HFF-Myc (cell line): Measurements from ENCODE around the gene ACP4.

Experiments
- DNase-seq: peaks from one replicate; pipeline ENCODE4 v3.0.0-alpha.2; 2011; ENCODE audit warnings: low read depth; ENCODE audit errors: extremely low read depth
- H3K4me3 ChIP-seq: replicated peaks from 2 replicates; pipeline ENCODE4 v1.5.1; 2011; ENCODE audit warnings: low read depth, mild to moderate bottlenecking, control low read depth, low read length
- TF ChIP-seq, protein P1 (sequence below): IDR thresholded peaks from 2 replicates; pipeline ENCODE4 v1.5.1; 2012; ENCODE audit warnings: mild to moderate bottlenecking, low read depth, low read length, control low read depth; ENCODE audit errors: missing control alignments

ACP4 gene

GRCh38 chr19:50821622-50822021 lies 31.4 kb downstream of the ACP4 start:
- no peak for DNase-seq
- no peak overlapping the region for H3K4me3 ChIP-seq
- TF ChIP-seq, protein P1, sequence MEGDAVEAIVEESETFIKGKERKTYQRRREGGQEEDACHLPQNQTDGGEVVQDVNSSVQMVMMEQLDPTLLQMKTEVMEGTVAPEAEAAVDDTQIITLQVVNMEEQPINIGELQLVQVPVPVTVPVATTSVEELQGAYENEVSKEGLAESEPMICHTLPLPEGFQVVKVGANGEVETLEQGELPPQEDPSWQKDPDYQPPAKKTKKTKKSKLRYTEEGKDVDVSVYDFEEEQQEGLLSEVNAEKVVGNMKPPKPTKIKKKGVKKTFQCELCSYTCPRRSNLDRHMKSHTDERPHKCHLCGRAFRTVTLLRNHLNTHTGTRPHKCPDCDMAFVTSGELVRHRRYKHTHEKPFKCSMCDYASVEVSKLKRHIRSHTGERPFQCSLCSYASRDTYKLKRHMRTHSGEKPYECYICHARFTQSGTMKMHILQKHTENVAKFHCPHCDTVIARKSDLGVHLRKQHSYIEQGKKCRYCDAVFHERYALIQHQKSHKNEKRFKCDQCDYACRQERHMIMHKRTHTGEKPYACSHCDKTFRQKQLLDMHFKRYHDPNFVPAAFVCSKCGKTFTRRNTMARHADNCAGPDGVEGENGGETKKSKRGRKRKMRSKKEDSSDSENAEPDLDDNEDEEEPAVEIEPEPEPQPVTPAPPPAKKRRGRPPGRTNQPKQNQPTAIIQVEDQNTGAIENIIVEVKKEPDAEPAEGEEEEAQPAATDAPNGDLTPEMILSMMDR = no peak

DNA sequence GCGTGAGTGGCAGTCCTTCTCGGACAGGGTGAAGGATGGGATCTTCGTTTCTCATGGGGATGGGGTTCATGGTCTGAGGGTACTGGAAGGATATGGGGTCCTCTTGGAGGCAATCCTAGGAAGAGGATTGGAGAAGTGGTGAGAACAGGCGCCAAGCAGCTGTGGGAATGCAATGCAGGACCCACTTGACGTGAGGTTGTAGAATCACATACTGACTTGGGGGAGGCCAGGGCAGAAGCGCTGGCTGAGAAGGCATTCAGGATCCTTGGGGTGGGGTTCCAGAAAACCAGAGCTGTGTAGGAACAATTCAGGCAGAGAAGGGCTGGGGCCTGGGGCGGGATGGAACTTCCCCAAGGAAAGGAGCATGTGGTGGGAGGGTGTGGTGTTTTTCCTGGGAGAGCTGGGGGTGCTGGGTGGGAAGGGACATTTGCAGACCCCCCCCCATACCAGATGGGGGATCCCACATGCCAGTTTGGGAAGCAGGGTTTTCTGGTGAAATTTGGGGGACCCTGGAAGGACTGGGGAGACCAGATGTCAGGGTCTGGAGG lies 32.5 kb downstream of the ACP4 start:
- no peak overlapping the region for H3K4me3 ChIP-seq
- TF ChIP-seq, protein P1 = no peak
- no peak for DNase-seq

GRCh38 chr19:50823389-50824042 lies 33.3 kb downstream of the ACP4 start, which contains the start of gene KLK1:
KLK1 (minus strand) TSS chr19:50823787; CDS start chr19:50823748, 39 bp downstream.
- no peak for DNase-seq
- no peak within 1 kb of the TSS for H3K4me3 ChIP-seq
- TF ChIP-seq, protein P1 = no peak

GRCh38 chr19:50826492-50827240 lies 36.5 kb downstream of the ACP4 start:
- TF ChIP-seq, protein P1 = no peak
- no peak for DNase-seq
- no peak overlapping the region for H3K4me3 ChIP-seq

- DNase-seq = no peak
- TF ChIP-seq, protein P1 = no peak
- no peak overlapping the region for H3K4me3 ChIP-seq
These were observed 37.3 kb downstream of the ACP4 start for GRCh38 chr19:50827476-50827875.

DNA sequence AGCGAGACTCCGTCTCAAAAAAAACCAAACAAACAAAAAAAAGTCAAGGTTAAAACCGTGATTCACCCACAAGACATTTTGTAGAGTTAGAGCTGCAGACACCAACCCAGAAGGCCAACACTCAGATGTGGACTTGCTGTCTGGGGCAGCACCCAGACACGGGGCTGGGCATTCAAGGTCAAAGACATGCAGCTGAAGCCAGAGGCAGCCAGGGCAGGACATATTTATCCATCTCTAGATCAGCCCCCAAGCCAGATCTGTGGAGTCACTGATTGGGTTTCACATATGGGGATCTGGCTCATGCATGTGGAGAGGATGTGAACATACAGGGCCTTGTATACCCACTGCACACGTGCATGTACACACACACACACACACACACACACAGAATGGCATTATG lies 39.6 kb downstream of the ACP4 start:
- TF ChIP-seq, protein P1 = no peak
- no peak for DNase-seq
- no peak overlapping the region for H3K4me3 ChIP-seq
